ENCODE measurements around the gene PRPF19. TPM values are rescaled to one million over a fixed set of nuclear protein-coding genes. Genes with fewer than 3 reads are reported as not detected.

The PRPF19 gene
- total and polyA plus RNA-seq, 2 of the 13 experiments (the other 11 are each of a cell fraction or from before 2014, with no cell fraction given): 27.4 to 91.1 TPM

DNA sequence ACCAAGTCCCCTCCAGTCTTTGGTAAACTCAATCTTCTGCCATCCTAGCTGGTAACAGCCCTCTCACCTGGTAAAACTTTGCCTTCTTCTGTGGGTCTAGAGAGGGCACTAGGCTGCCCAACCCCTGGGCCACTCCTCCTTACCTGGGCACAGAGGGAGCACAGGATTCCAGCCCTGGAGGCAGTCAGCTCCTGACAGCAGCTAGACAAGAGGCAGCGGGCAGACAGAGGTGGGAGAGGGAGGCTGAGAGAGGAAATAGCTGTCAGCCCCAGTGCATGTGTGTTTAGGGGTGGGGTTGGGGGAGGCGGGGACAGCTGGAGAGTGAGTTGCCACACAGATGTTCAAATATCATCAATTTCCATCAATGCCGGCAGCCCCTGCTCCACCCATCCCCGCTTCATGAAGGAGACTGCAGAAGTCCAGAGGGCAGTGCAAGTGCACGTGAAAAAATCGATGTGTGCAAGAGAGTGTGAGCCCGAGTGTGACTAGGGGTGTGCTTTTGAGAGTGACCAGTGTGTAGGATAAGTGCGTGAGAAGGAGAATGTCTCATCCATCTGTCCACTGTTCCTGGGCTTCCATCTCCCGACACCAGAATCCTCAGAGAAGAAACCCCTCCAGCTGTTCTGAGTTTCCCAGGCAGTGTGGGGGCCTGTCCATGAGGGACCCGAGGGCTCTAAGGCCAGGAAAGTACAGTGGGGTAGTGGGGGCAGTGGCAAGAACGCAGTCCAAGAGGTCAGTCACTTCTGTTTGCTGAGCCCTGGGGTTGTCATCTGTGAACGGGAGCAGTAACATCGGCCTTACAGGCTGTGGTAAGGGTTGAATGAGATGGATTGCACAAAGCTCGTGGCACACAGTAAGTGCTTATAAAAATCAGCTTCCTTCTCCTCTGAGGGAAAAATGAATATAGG, 50.4 kb downstream of the PRPF19 start, which contains the start of gene PTGDR2 (continued):
- TF ChIP-seq, protein P1, sequence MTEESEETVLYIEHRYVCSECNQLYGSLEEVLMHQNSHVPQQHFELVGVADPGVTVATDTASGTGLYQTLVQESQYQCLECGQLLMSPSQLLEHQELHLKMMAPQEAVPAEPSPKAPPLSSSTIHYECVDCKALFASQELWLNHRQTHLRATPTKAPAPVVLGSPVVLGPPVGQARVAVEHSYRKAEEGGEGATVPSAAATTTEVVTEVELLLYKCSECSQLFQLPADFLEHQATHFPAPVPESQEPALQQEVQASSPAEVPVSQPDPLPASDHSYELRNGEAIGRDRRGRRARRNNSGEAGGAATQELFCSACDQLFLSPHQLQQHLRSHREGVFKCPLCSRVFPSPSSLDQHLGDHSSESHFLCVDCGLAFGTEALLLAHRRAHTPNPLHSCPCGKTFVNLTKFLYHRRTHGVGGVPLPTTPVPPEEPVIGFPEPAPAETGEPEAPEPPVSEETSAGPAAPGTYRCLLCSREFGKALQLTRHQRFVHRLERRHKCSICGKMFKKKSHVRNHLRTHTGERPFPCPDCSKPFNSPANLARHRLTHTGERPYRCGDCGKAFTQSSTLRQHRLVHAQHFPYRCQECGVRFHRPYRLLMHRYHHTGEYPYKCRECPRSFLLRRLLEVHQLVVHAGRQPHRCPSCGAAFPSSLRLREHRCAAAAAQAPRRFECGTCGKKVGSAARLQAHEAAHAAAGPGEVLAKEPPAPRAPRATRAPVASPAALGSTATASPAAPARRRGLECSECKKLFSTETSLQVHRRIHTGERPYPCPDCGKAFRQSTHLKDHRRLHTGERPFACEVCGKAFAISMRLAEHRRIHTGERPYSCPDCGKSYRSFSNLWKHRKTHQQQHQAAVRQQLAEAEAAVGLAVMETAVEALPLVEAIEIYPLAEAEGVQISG (CRISPR knock-in tag; IDR thresholded peaks at IDR 0.05): peak; percentile 53; the same call in 1 of the 2 replicates
- TF ChIP-seq SAP130 (CRISPR knock-in tag; IDR thresholded peaks at IDR 0.05; ENCODE audit: low read depth): peak; percentile 69
- TF ChIP-seq, protein P2, sequence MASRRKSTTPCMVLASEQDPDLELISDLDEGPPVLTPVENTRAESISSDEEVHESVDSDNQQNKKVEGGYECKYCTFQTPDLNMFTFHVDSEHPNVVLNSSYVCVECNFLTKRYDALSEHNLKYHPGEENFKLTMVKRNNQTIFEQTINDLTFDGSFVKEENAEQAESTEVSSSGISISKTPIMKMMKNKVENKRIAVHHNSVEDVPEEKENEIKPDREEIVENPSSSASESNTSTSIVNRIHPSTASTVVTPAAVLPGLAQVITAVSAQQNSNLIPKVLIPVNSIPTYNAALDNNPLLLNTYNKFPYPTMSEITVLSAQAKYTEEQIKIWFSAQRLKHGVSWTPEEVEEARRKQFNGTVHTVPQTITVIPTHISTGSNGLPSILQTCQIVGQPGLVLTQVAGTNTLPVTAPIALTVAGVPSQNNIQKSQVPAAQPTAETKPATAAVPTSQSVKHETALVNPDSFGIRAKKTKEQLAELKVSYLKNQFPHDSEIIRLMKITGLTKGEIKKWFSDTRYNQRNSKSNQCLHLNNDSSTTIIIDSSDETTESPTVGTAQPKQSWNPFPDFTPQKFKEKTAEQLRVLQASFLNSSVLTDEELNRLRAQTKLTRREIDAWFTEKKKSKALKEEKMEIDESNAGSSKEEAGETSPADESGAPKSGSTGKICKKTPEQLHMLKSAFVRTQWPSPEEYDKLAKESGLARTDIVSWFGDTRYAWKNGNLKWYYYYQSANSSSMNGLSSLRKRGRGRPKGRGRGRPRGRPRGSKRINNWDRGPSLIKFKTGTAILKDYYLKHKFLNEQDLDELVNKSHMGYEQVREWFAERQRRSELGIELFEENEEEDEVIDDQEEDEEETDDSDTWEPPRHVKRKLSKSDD (CRISPR knock-in tag; IDR thresholded peaks at IDR 0.05; ENCODE audit: low read depth): peak; percentile 79; the same call in 1 of the 2 replicates
- TF ChIP-seq, protein P3, sequence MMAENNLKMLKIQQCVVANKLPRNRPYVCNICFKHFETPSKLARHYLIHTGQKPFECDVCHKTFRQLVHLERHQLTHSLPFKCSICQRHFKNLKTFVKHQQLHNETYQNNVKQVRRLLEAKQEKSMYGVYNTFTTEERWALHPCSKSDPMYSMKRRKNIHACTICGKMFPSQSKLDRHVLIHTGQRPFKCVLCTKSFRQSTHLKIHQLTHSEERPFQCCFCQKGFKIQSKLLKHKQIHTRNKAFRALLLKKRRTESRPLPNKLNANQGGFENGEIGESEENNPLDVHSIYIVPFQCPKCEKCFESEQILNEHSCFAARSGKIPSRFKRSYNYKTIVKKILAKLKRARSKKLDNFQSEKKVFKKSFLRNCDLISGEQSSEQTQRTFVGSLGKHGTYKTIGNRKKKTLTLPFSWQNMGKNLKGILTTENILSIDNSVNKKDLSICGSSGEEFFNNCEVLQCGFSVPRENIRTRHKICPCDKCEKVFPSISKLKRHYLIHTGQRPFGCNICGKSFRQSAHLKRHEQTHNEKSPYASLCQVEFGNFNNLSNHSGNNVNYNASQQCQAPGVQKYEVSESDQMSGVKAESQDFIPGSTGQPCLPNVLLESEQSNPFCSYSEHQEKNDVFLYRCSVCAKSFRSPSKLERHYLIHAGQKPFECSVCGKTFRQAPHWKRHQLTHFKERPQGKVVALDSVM (CRISPR knock-in tag; IDR thresholded peaks at IDR 0.05): 0 out of 2 replicates have a peak, but pooled peaks have one; percentile 9
- TF ChIP-seq CREB1 (IDR thresholded peaks at IDR 0.05): no peak
- TF ChIP-seq CREB1 (CRISPR knock-in tag; IDR thresholded peaks at IDR 0.05): peak; percentile 26; the same call in 1 of the 2 replicates
- TF ChIP-seq ZNF414 (CRISPR knock-in tag; IDR thresholded peaks at IDR 0.05): peak; percentile 68; the same call in 1 of the 2 replicates
- TF ChIP-seq LCORL (IDR thresholded peaks at IDR 0.05): no peak
- 0 out of 2 replicates have a peak, but pooled peaks have one; percentile 37 for TF ChIP-seq LCORL (CRISPR knock-in tag; IDR thresholded peaks at IDR 0.05)
- TF ChIP-seq TCF7 (IDR thresholded peaks at IDR 0.05; ENCODE audit: low read depth): peak; percentile 30; the same call in 1 of the 2 replicates
- TF ChIP-seq RXRA (CRISPR knock-in tag; IDR thresholded peaks at IDR 0.05): peak; percentile 24; the same call in 1 of the 2 replicates

Data from HepG2 (cell line).